Gastroesophageal sphincter (tissue), 3 donors: ENCODE measurements around the gene SORCS1.

ENCODE experiments used
- CTCF ChIP-seq, 4 experiments: fragments of 200-600 bp in 2 of 4; fragments of 450-650 bp in 2 of 4; sonication (generic) in 1 of 4; IDR thresholded peaks; one replicate each; pipeline ENCODE4 v1.5.1; 2017 to 2019; ENCODE audit warnings: antibody characterized with exemption in 4 of 4, mild to moderate bottlenecking in 2 of 4, moderate library complexity in 2 of 4
- EP300 ChIP-seq: sonication (generic); formaldehyde crosslinking; IDR thresholded peaks from one replicate; pipeline ENCODE4 v1.6.1; 2017; ENCODE audit warnings: antibody characterized with exemption, mild to moderate bottlenecking

GRCh38 chr10:107051769-107052168, 112.7 kb downstream of the SORCS1 start:
- no peak for TF ChIP-seq CTCF (IDR thresholded peaks at IDR 0.05)
- TF ChIP-seq EP300 = no peak
